ENCODE results near the gene KRT73. TPM values are rescaled to one million over a fixed set of nuclear protein-coding genes. Genes with fewer than 3 reads are reported as not detected.
"Not testable (repeated sequence)": the region's sequence is repeated elsewhere in the genome, so short reads cannot be mapped to it uniquely, and the experiment has no call there.

The KRT73 gene
- polyA plus RNA-seq, 2 donors, result not detected

DNA sequence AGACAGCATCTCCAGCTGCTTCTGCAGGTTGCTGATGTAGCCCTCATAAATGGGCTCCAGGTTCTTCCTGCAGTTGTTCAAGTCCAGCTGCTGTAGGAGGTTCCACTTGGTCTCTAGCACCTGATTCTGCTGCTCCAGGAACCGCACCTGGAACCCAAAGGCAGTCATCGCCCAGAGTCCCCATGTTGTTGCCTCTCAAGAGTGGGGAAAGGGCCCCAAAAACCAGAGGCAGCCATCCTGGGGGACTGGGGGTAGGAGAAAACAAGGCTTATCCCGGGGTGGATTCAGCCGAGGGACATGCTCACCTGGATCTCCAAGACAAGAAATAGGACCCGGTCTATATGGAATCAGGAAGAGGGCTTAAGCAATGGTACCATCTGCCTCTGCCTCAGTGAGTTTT lies 19.4 kb downstream of the KRT73 start:
- Histone ChIP-seq H3K36me3 (ENCODE audit: control insufficient read depth in 2 of 2, insufficient read depth in 2 of 2, low read length in 1 of 2) (no peaks in the 10 kb centered on the region), H3K4me3 (ENCODE audit: low read depth in 1 of 2, low read length in 2 of 2) (no peak overlapping the region), H3K9me3 (ENCODE audit: control insufficient read depth in 2 of 2, insufficient read depth in 1 of 2, low read depth in 1 of 2, low read length in 1 of 2) (peaks cover 0 to 4% of the 10 kb centered on the region in 2 donors), H3K27me3 (ENCODE audit: control insufficient read depth in 1 of 2, insufficient read depth in 2 of 2, low read length in 2 of 2) (no peaks in the 10 kb centered on the region), H3K27ac (ENCODE audit: low read depth in 2 of 2, low read length in 1 of 2) (no peak overlapping the region), H3K4me1 (ENCODE audit: control insufficient read depth in 2 of 2, insufficient read depth in 2 of 2, low read length in 1 of 2) (no peaks in the 10 kb centered on the region)
- WGBS, 2 donors, result 88 to 93% methylated on average over 5 of the region's 5 CpGs

DNA sequence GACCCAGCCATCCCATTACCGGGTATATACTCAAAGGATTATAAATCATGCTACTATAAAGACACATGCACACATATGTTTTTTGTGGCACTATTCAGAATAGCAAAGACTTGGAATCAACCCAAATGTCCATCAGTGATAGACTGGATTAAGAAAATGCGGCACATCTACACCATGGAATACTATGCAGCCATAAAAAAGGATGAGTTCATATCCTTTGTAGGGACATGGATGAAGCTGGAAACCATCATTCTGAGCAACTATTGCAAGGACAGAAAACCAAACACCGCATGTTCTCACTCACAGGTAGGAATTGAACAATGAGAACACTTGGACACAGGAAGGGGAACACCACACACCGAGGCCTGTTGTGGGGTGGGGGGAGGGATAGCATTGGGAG lies 24.1 kb downstream of the KRT73 start:
- not testable (repeated sequence) for H3K4me3 ChIP-seq (ENCODE audit: low read depth in 1 of 2, low read length in 2 of 2); H3K27ac ChIP-seq (ENCODE audit: low read depth in 2 of 2, low read length in 1 of 2); H3K4me1 ChIP-seq (ENCODE audit: control insufficient read depth in 2 of 2, insufficient read depth in 2 of 2, low read length in 1 of 2); H3K36me3 ChIP-seq (ENCODE audit: control insufficient read depth in 2 of 2, insufficient read depth in 2 of 2, low read length in 1 of 2); H3K27me3 ChIP-seq (ENCODE audit: control insufficient read depth in 1 of 2, insufficient read depth in 2 of 2, low read length in 2 of 2); H3K9me3 ChIP-seq (ENCODE audit: control insufficient read depth in 2 of 2, insufficient read depth in 1 of 2, low read depth in 1 of 2, low read length in 1 of 2)
- WGBS, 2 donors, result 95 to 99% methylated on average over 4 of the region's 4 CpGs

DNA sequence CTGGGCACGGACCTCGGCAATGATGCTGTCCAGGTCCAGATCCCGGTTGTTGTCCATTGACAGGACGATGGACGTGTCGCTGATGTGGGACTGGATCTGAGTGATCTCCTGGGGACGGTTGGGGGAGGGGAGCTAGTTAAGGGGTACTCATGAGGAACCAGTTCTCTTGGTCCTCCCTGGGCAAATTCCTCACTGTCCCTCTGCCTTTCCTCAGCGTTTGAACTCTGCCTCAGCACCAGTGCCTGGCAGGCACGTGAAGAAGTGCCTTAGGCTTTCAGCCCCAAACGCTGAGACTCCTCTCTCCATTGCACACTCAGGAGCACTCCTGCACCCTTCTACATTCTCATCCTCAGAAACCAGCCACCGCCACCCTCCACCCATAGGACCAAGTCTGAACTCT lies 26.8 kb downstream of the KRT73 start:
- no peak overlapping the region for H3K27ac ChIP-seq (ENCODE audit: low read depth in 2 of 2, low read length in 1 of 2)
- 91 to 92% methylated on average over 11 of the region's 11 CpGs for WGBS, 2 donors
- H3K27me3 ChIP-seq (ENCODE audit: control insufficient read depth in 1 of 2, insufficient read depth in 2 of 2, low read length in 2 of 2), result no peaks in the 10 kb centered on the region
- H3K9me3 ChIP-seq (ENCODE audit: control insufficient read depth in 2 of 2, insufficient read depth in 1 of 2, low read depth in 1 of 2, low read length in 1 of 2), result no peaks in the 10 kb centered on the region
- H3K4me3 ChIP-seq (ENCODE audit: low read depth in 1 of 2, low read length in 2 of 2), result no peak overlapping the region
- H3K4me1 ChIP-seq (ENCODE audit: control insufficient read depth in 2 of 2, insufficient read depth in 2 of 2, low read length in 1 of 2), result no peaks in the 10 kb centered on the region
- no peaks in the 10 kb centered on the region for H3K36me3 ChIP-seq (ENCODE audit: control insufficient read depth in 2 of 2, insufficient read depth in 2 of 2, low read length in 1 of 2)

DNA sequence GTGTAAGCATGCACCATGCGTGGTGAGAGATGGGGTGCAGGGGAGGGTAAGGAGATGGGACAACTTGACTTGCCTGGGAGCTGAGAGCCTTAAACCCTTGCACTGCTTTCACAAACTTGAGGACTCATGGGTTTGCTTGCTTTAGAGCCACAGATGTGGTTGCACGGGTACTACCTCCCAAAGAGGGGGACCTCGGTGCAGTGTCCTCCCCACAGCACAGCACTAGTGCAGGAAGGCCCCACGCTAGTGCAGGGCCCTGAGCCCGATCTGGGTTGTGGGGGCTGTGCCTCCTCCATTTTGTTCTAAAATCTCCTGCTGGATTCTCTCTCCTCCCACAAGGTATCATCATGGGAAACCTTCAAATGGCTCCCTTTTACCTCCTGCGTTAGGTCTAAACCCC lies 28.3 kb downstream of the KRT73 start:
- H3K36me3 ChIP-seq (ENCODE audit: control insufficient read depth in 2 of 2, insufficient read depth in 2 of 2, low read length in 1 of 2), result no peaks in the 10 kb centered on the region
- H3K27ac ChIP-seq (ENCODE audit: low read depth in 2 of 2, low read length in 1 of 2), result no peak overlapping the region
- H3K4me3 ChIP-seq (ENCODE audit: low read depth in 1 of 2, low read length in 2 of 2), result no peak overlapping the region
- H3K4me1 ChIP-seq (ENCODE audit: control insufficient read depth in 2 of 2, insufficient read depth in 2 of 2, low read length in 1 of 2), result no peaks in the 10 kb centered on the region
- H3K27me3 ChIP-seq (ENCODE audit: control insufficient read depth in 1 of 2, insufficient read depth in 2 of 2, low read length in 2 of 2), result no peaks in the 10 kb centered on the region
- WGBS, 2 donors, result 87 to 91% methylated on average over 6 of the region's 6 CpGs
- H3K9me3 ChIP-seq (ENCODE audit: control insufficient read depth in 2 of 2, insufficient read depth in 1 of 2, low read depth in 1 of 2, low read length in 1 of 2), result no peaks in the 10 kb centered on the region

DNA sequence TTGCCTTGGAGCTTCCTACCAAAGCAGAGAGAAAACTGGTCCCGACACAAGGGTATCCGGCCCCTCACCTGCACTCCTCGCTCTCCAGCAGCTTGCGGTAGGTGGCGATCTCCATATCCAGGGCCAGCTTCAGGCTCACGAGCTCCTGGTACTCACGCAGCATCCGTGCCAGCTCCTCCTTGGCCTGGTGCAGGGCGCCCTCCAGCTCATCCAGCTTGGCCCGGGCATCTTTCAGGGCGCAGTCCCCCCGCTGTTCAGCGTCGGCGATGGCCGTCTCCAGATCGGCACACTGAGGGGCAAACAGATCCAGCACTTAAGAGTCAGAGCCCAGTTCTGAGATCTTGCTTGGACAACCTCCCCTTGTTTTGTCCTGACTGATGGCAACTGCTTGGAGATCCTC lies 30.8 kb downstream of the KRT73 start:
- H3K36me3 ChIP-seq (ENCODE audit: control insufficient read depth in 2 of 2, insufficient read depth in 2 of 2, low read length in 1 of 2), result no peaks in the 10 kb centered on the region
- H3K27ac ChIP-seq (ENCODE audit: low read depth in 2 of 2, low read length in 1 of 2), result no peak overlapping the region
- no peaks in the 10 kb centered on the region for H3K9me3 ChIP-seq (ENCODE audit: control insufficient read depth in 2 of 2, insufficient read depth in 1 of 2, low read depth in 1 of 2, low read length in 1 of 2)
- 83 to 88% methylated on average over 17 of the region's 17 CpGs for WGBS, 2 donors
- no peaks in the 10 kb centered on the region for H3K4me1 ChIP-seq (ENCODE audit: control insufficient read depth in 2 of 2, insufficient read depth in 2 of 2, low read length in 1 of 2)
- no peak overlapping the region for H3K4me3 ChIP-seq (ENCODE audit: low read depth in 1 of 2, low read length in 2 of 2)
- no peaks in the 10 kb centered on the region for H3K27me3 ChIP-seq (ENCODE audit: control insufficient read depth in 1 of 2, insufficient read depth in 2 of 2, low read length in 2 of 2)

DNA sequence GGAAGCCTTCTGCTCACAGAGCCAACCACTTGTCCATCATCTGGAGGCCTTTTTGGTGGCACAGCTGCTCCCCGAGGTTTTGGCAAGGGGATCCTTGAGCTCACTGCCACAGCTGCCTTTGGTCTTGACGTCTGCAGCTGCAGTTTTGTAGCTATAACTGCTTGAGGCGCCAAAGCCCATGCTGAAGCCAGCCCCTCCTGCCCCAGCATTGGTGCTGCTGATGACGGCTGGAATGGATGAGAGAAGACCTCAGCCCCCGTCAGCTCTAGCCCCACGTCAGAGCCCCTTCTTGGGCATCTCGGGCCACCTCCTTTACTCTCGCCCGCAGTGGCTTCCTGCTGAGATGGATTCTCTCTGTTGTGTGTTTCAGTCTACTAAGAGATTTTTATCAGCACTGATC lies 32.4 kb downstream of the KRT73 start:
- Histone ChIP-seq H3K4me1 (ENCODE audit: control insufficient read depth in 2 of 2, insufficient read depth in 2 of 2, low read length in 1 of 2) (peaks cover 0 to 4% of the 10 kb centered on the region in 2 donors), H3K4me3 (ENCODE audit: low read depth in 1 of 2, low read length in 2 of 2) (no peak overlapping the region), H3K27ac (ENCODE audit: low read depth in 2 of 2, low read length in 1 of 2) (no peak overlapping the region), H3K9me3 (ENCODE audit: control insufficient read depth in 2 of 2, insufficient read depth in 1 of 2, low read depth in 1 of 2, low read length in 1 of 2) (no peaks in the 10 kb centered on the region), H3K27me3 (ENCODE audit: control insufficient read depth in 1 of 2, insufficient read depth in 2 of 2, low read length in 2 of 2) (no peaks in the 10 kb centered on the region), H3K36me3 (ENCODE audit: control insufficient read depth in 2 of 2, insufficient read depth in 2 of 2, low read length in 1 of 2) (no peaks in the 10 kb centered on the region)
- WGBS, 2 donors, result 68 to 75% methylated on average over 9 of the region's 9 CpGs

DNA sequence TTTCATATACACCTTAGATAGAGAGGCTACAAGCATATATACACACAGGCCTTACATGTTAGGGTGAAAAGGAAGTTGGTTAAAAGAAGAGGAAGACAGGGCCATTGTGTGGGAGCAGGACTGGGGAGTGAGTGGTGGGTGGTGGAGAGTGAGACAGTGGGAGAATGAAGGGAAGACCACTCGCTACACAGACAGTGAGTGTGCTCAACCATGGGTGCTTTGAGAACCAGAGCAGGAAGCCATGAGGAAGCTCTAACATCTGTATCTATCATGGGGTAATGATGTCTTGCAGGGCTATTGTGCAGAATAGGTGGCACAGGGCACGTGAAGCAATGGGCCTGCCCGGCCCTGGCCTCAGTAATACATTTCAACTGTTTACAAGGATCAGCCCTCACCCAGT lies 33.3 kb downstream of the KRT73 start:
- 84 to 89% methylated on average over 3 of the region's 3 CpGs for WGBS, 2 donors
- Histone ChIP-seq H3K36me3 (ENCODE audit: control insufficient read depth in 2 of 2, insufficient read depth in 2 of 2, low read length in 1 of 2) (no peaks in the 10 kb centered on the region), H3K4me3 (ENCODE audit: low read depth in 1 of 2, low read length in 2 of 2) (no peak overlapping the region), H3K27me3 (ENCODE audit: control insufficient read depth in 1 of 2, insufficient read depth in 2 of 2, low read length in 2 of 2) (no peaks in the 10 kb centered on the region), H3K9me3 (ENCODE audit: control insufficient read depth in 2 of 2, insufficient read depth in 1 of 2, low read depth in 1 of 2, low read length in 1 of 2) (no peaks in the 10 kb centered on the region), H3K27ac (ENCODE audit: low read depth in 2 of 2, low read length in 1 of 2) (no peak overlapping the region), H3K4me1 (ENCODE audit: control insufficient read depth in 2 of 2, insufficient read depth in 2 of 2, low read length in 1 of 2) (peaks cover 0 to 7% of the 10 kb centered on the region in 2 donors)

DNA sequence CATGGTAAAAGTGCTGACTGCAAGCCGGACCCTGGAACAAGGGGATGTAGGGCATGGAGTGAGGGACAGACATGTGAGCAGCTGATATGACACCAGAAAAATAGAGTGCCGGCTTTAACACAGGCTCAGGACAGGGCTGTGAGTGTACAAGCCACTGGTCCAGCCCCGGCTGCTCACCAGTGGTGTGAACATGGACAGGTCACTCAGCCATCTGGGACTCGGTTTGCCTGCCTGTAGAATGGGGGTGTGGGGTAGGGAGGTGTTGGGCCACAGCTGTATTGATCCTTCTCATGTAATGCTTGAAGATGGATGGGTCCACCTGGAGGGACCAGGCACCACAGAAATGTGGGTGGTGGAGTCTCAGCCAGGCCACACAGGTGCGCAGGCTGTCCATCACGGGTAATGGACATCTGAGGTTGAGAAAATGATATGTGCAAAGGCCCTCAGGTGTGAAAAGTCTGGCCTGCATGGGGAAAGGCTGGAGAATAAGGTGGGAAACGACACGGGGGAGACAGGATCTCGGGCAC lies 34.1 kb downstream of the KRT73 start:
- Histone ChIP-seq H3K4me3 (ENCODE audit: low read depth in 1 of 2, low read length in 2 of 2) (no peak overlapping the region), H3K36me3 (ENCODE audit: control insufficient read depth in 2 of 2, insufficient read depth in 2 of 2, low read length in 1 of 2) (no peaks in the 10 kb centered on the region), H3K9me3 (ENCODE audit: control insufficient read depth in 2 of 2, insufficient read depth in 1 of 2, low read depth in 1 of 2, low read length in 1 of 2) (no peaks in the 10 kb centered on the region), H3K27ac (ENCODE audit: low read depth in 2 of 2, low read length in 1 of 2) (no peak overlapping the region), H3K4me1 (ENCODE audit: control insufficient read depth in 2 of 2, insufficient read depth in 2 of 2, low read length in 1 of 2) (peaks cover 2 to 14% of the 10 kb centered on the region in 2 donors), H3K27me3 (ENCODE audit: control insufficient read depth in 1 of 2, insufficient read depth in 2 of 2, low read length in 2 of 2) (no peaks in the 10 kb centered on the region)
- 90 to 92% methylated on average over 9 of the region's 9 CpGs for WGBS, 2 donors

DNA sequence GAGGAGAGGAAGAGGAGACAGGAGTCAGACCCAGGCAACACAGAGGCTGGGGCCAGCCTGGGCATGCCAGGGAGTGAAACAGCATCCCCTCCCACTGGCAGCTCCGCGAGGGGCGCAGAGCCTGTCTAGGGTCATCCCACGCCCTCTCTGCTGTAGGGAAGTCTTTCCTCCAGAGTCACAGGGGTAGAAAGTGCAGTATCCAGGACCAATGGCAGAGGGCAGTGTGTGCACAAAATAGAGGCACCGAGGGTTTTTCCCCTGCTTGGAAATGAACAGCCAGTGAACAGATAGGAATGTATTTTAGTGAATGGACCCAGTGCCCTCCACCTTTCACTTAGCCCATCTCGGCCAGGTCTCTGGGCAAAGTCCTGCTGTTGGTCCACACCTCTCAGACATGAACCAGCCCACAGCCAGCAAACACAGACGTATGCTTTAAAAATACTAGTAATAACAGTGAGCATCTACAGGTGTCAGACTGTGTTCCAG lies 35.3 kb downstream of the KRT73 start:
- Histone ChIP-seq H3K4me3 (ENCODE audit: low read depth in 1 of 2, low read length in 2 of 2) (no peak overlapping the region), H3K27ac (ENCODE audit: low read depth in 2 of 2, low read length in 1 of 2) (peak overlapping the region; percentile 69 to 82), H3K4me1 (ENCODE audit: control insufficient read depth in 2 of 2, insufficient read depth in 2 of 2, low read length in 1 of 2) (peaks cover 2 to 14% of the 10 kb centered on the region in 2 donors), H3K36me3 (ENCODE audit: control insufficient read depth in 2 of 2, insufficient read depth in 2 of 2, low read length in 1 of 2) (no peaks in the 10 kb centered on the region), H3K27me3 (ENCODE audit: control insufficient read depth in 1 of 2, insufficient read depth in 2 of 2, low read length in 2 of 2) (no peaks in the 10 kb centered on the region), H3K9me3 (ENCODE audit: control insufficient read depth in 2 of 2, insufficient read depth in 1 of 2, low read depth in 1 of 2, low read length in 1 of 2) (no peaks in the 10 kb centered on the region)
- 9 to 12% methylated on average over 7 of the region's 7 CpGs for WGBS, 2 donors

DNA sequence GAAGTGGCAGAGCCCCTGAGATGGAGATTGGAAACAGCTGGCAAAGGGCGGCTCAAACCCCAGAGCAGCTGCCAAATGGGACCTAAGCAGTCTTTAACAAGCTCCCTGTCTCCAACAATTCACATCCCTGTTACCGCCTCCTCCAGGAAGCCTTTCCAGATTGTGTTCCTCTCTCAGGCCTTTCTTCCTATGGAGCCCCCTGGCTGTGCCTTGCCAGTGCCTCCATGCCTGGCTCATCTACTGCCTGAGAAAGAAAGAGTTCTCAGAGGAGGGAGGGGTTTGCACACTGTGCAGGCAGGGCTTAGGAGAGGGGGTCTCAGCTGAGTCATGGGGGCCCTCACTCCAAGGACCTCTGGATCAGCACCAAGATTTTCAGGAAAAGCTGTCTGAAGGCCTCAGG lies 35.9 kb downstream of the KRT73 start:
- no peak overlapping the region for H3K4me3 ChIP-seq (ENCODE audit: low read depth in 1 of 2, low read length in 2 of 2)
- H3K36me3 ChIP-seq (ENCODE audit: control insufficient read depth in 2 of 2, insufficient read depth in 2 of 2, low read length in 1 of 2), result no peaks in the 10 kb centered on the region
- peaks cover 2 to 14% of the 10 kb centered on the region in 2 donors for H3K4me1 ChIP-seq (ENCODE audit: control insufficient read depth in 2 of 2, insufficient read depth in 2 of 2, low read length in 1 of 2)
- H3K9me3 ChIP-seq (ENCODE audit: control insufficient read depth in 2 of 2, insufficient read depth in 1 of 2, low read depth in 1 of 2, low read length in 1 of 2), result no peaks in the 10 kb centered on the region
- WGBS, 2 donors, result 52 to 54% methylated on average over 2 of the region's 2 CpGs
- H3K27me3 ChIP-seq (ENCODE audit: control insufficient read depth in 1 of 2, insufficient read depth in 2 of 2, low read length in 2 of 2), result no peaks in the 10 kb centered on the region
- H3K27ac ChIP-seq (ENCODE audit: low read depth in 2 of 2, low read length in 1 of 2), result peak overlapping the region; percentile 69 to 82

Measured in esophagus (tissue), 2 donors.